ENCODE data around the gene MAJIN.

MAJIN gene

GRCh38 chr11:64998141-64998540, 26.2 kb upstream of the MAJIN start:
- WGBS (ENCODE audit: extremely low coverage, insufficient coverage, insufficient read length) = no CpG with 5 or more reads among the region's 1 CpG
- no peak overlapping the region for H3K14ac ChIP-seq (ENCODE audit: low read length)
- no peak overlapping the region for H4K91ac ChIP-seq (ENCODE audit: low read depth, low read length)
- no peak overlapping the region for H3K4ac ChIP-seq (ENCODE audit: low read depth, low read length)
- H2BK120ac ChIP-seq (ENCODE audit: insufficient read depth, low read length, poor library complexity) = no peak overlapping the region
- H2BK5ac ChIP-seq (ENCODE audit: low read depth, low read length, poor library complexity) = no peak overlapping the region
- peak; percentile 76 to 94 for DNase-seq
- H3K4me3 ChIP-seq (ENCODE audit: low read depth, low read length) = no peak overlapping the region
- no peaks in the 10 kb centered on the region for H3K4me1 ChIP-seq (ENCODE audit: control insufficient read depth in 1 of 2, insufficient read depth in 2 of 2, low read length in 2 of 2)
- no peak overlapping the region for H2AK5ac ChIP-seq (ENCODE audit: low read length)
- no peaks in the 10 kb centered on the region for H3K9me3 ChIP-seq (ENCODE audit: insufficient read depth, low read depth, low read length)
- H3K36me3 ChIP-seq (ENCODE audit: control insufficient read depth in 1 of 2, insufficient read depth in 2 of 2, low read length in 2 of 2) = no peaks in the 10 kb centered on the region
- H2AFZ ChIP-seq (ENCODE audit: insufficient read depth, low read length, poor library complexity) = no peak overlapping the region
- H3K9ac ChIP-seq (ENCODE audit: low read length) = no peak overlapping the region
- H3K79me2 ChIP-seq (ENCODE audit: control insufficient read depth, insufficient read depth, low read length, poor library complexity) = no peaks in the 10 kb centered on the region
- H3K79me1 ChIP-seq (ENCODE audit: low read length) = no peaks in the 10 kb centered on the region
- no peak overlapping the region for H3K27ac ChIP-seq (ENCODE audit: low read depth, low read length)
- H3K4me2 ChIP-seq (ENCODE audit: low read length) = no peak overlapping the region
- no peak overlapping the region for H3K18ac ChIP-seq (ENCODE audit: low read length)
- no peaks in the 10 kb centered on the region for H3K27me3 ChIP-seq (ENCODE audit: insufficient read depth, low read length)
- H3K23ac ChIP-seq (ENCODE audit: low read length) = no peak overlapping the region
- H4K8ac ChIP-seq (ENCODE audit: low read depth, low read length) = no peak overlapping the region
- H4K12ac ChIP-seq (ENCODE audit: low read depth, low read length) = no peak overlapping the region
- H2BK12ac ChIP-seq (ENCODE audit: low read length) = no peak overlapping the region

DNA sequence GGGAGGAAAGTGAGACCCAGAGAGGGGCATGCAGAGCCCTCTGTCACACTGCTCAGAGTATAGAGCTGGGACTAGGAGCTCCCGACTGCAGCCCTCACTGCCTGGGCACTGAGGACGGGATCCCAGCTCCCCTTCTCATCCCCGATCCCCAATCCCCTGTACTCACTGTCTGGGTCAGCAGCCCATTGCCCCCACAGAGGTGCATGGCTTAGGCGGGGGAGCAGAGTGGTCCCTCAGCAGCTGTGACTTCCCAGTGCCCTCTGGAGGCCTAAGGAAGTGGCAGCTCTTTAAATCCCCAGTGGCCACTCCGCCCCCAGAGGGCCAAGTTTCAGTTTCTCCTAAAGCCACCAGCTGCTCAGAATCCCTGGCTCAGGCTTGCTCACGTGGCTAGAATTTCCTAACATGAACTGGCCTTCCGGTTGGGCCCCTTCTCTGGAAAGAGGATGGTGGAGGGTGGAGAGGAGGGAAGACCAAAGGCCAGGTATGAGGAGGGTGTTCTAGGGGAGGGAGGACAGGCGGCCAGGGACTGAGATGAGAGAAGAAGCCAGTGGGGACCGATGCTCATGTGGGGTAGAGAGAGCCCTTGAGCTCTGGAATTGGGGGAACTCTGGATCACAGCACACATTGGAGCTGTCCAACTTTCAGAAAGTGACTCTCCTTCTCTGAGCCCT, 24.9 kb upstream of the MAJIN start, which contains the start of gene BATF2:
Gene BATF2, minus strand, starts transcription at position 262 of the 671 bp plus-strand sequence. Its CDS starts 57 bp downstream, at position 205.
- peak; percentile 51 to 77 for DNase-seq
- Histone ChIP-seq H2AK5ac (ENCODE audit: low read length) (no peak within 1 kb of the TSS), H3K27ac (ENCODE audit: low read depth, low read length) (no peak within 1 kb of the TSS), H3K18ac (ENCODE audit: low read length) (no peak within 1 kb of the TSS), H3K4me2 (ENCODE audit: low read length) (no peak within 1 kb of the TSS), H3K27me3 (ENCODE audit: insufficient read depth, low read length) (no peaks in the 10 kb centered on the region), H3K23ac (ENCODE audit: low read length) (no peak within 1 kb of the TSS), H3K9ac (ENCODE audit: low read length) (no peak within 1 kb of the TSS), H2AFZ (ENCODE audit: insufficient read depth, low read length, poor library complexity) (no peak within 1 kb of the TSS), H4K12ac (ENCODE audit: low read depth, low read length) (no peak within 1 kb of the TSS), H2BK5ac (ENCODE audit: low read depth, low read length, poor library complexity) (no peak within 1 kb of the TSS), H3K4ac (ENCODE audit: low read depth, low read length) (no peak within 1 kb of the TSS), H3K9me3 (ENCODE audit: insufficient read depth, low read depth, low read length) (no peaks in the 10 kb centered on the region), H2BK120ac (ENCODE audit: insufficient read depth, low read length, poor library complexity) (no peak within 1 kb of the TSS), H3K14ac (ENCODE audit: low read length) (no peak within 1 kb of the TSS), H3K79me2 (ENCODE audit: control insufficient read depth, insufficient read depth, low read length, poor library complexity) (no peaks in the 10 kb centered on the region), H4K91ac (ENCODE audit: low read depth, low read length) (no peak within 1 kb of the TSS), H3K79me1 (ENCODE audit: low read length) (no peaks in the 10 kb centered on the region), H4K8ac (ENCODE audit: low read depth, low read length) (no peak within 1 kb of the TSS), H2BK12ac (ENCODE audit: low read length) (no peak within 1 kb of the TSS), H3K4me1 (ENCODE audit: control insufficient read depth in 1 of 2, insufficient read depth in 2 of 2, low read length in 2 of 2) (no peaks in the 10 kb centered on the region), H3K4me3 (ENCODE audit: low read depth, low read length) (no peak within 1 kb of the TSS), H3K36me3 (ENCODE audit: control insufficient read depth in 1 of 2, insufficient read depth in 2 of 2, low read length in 2 of 2) (no peaks in the 10 kb centered on the region)
- WGBS (ENCODE audit: extremely low coverage, insufficient coverage, insufficient read length) = no CpG with 5 or more reads among the region's 9 CpGs

DNA sequence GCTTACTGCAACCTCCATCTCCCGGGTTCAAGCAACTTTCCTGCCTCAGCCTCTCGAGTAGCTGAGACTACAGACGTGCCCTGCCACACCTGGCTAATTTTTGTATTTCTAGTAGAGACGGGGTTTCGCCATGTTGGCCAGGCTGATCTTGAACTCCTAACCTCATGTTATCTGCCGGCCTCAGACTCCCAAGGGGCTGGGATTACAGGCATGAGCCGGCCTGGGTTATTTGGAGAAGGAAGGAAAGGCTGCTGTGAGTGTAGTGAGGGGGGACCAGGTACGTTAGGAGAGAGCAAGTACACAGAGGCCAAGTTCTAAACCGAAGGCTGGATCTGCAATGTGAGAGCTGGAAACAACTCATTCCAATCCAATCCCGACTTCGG, 24.4 kb upstream of the MAJIN start:
- no peaks in the 10 kb centered on the region for H3K27me3 ChIP-seq (ENCODE audit: insufficient read depth, low read length)
- no peak overlapping the region for H2BK12ac ChIP-seq (ENCODE audit: low read length)
- H3K23ac ChIP-seq (ENCODE audit: low read length) = no peak overlapping the region
- H3K27ac ChIP-seq (ENCODE audit: low read depth, low read length) = no peak overlapping the region
- H3K79me1 ChIP-seq (ENCODE audit: low read length) = no peaks in the 10 kb centered on the region
- no peaks in the 10 kb centered on the region for H3K9me3 ChIP-seq (ENCODE audit: insufficient read depth, low read depth, low read length)
- no CpG with 5 or more reads among the region's 11 CpGs for WGBS (ENCODE audit: extremely low coverage, insufficient coverage, insufficient read length)
- DNase-seq = no peak
- no peak overlapping the region for H3K9ac ChIP-seq (ENCODE audit: low read length)
- no peak overlapping the region for H2BK5ac ChIP-seq (ENCODE audit: low read depth, low read length, poor library complexity)
- no peak overlapping the region for H4K91ac ChIP-seq (ENCODE audit: low read depth, low read length)
- H3K18ac ChIP-seq (ENCODE audit: low read length) = no peak overlapping the region
- H3K79me2 ChIP-seq (ENCODE audit: control insufficient read depth, insufficient read depth, low read length, poor library complexity) = no peaks in the 10 kb centered on the region
- no peak overlapping the region for H3K14ac ChIP-seq (ENCODE audit: low read length)
- no peak overlapping the region for H4K8ac ChIP-seq (ENCODE audit: low read depth, low read length)
- no peak overlapping the region for H3K4me2 ChIP-seq (ENCODE audit: low read length)
- no peak overlapping the region for H2AK5ac ChIP-seq (ENCODE audit: low read length)
- no peak overlapping the region for H2BK120ac ChIP-seq (ENCODE audit: insufficient read depth, low read length, poor library complexity)
- H3K4ac ChIP-seq (ENCODE audit: low read depth, low read length) = no peak overlapping the region
- H4K12ac ChIP-seq (ENCODE audit: low read depth, low read length) = no peak overlapping the region
- no peak overlapping the region for H3K4me3 ChIP-seq (ENCODE audit: low read depth, low read length)
- no peak overlapping the region for H2AFZ ChIP-seq (ENCODE audit: insufficient read depth, low read length, poor library complexity)
- H3K36me3 ChIP-seq (ENCODE audit: control insufficient read depth in 1 of 2, insufficient read depth in 2 of 2, low read length in 2 of 2) = no peaks in the 10 kb centered on the region
- H3K4me1 ChIP-seq (ENCODE audit: control insufficient read depth in 1 of 2, insufficient read depth in 2 of 2, low read length in 2 of 2) = no peaks in the 10 kb centered on the region

DNA sequence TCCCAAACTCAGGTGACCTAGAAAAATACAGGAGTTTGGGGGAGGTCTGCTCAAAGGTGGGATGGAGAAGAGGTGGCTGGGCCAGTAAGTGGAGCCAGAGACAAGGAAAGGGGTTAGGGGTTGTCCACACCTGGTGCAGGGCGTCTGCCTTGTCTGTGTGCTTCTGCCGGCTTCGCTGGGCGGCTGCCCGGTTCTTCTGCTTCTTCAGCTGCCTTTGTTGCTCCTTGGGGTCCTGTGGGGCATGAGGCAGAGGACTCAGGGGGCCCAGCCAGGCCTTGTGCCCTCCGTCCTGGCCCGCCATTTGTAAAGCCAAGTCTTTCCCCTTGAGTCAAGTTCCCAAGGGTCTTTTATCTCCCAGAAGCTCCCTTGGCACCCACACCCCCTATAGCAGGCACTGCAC, 22.4 kb upstream of the MAJIN start:
- Histone ChIP-seq H3K9ac (ENCODE audit: low read length) (no peak overlapping the region), H4K91ac (ENCODE audit: low read depth, low read length) (no peak overlapping the region), H2BK120ac (ENCODE audit: insufficient read depth, low read length, poor library complexity) (no peak overlapping the region), H2AK5ac (ENCODE audit: low read length) (no peak overlapping the region), H3K4me1 (ENCODE audit: control insufficient read depth in 1 of 2, insufficient read depth in 2 of 2, low read length in 2 of 2) (no peaks in the 10 kb centered on the region), H3K4me3 (ENCODE audit: low read depth, low read length) (no peak overlapping the region), H3K23ac (ENCODE audit: low read length) (no peak overlapping the region), H3K9me3 (ENCODE audit: insufficient read depth, low read depth, low read length) (no peaks in the 10 kb centered on the region), H3K27ac (ENCODE audit: low read depth, low read length) (no peak overlapping the region), H3K14ac (ENCODE audit: low read length) (no peak overlapping the region), H3K36me3 (ENCODE audit: control insufficient read depth in 1 of 2, insufficient read depth in 2 of 2, low read length in 2 of 2) (no peaks in the 10 kb centered on the region), H3K4me2 (ENCODE audit: low read length) (no peak overlapping the region), H3K79me2 (ENCODE audit: control insufficient read depth, insufficient read depth, low read length, poor library complexity) (no peaks in the 10 kb centered on the region), H3K4ac (ENCODE audit: low read depth, low read length) (no peak overlapping the region), H2BK5ac (ENCODE audit: low read depth, low read length, poor library complexity) (no peak overlapping the region), H2BK12ac (ENCODE audit: low read length) (no peak overlapping the region), H3K27me3 (ENCODE audit: insufficient read depth, low read length) (no peaks in the 10 kb centered on the region), H2AFZ (ENCODE audit: insufficient read depth, low read length, poor library complexity) (no peak overlapping the region), H3K79me1 (ENCODE audit: low read length) (no peaks in the 10 kb centered on the region), H3K18ac (ENCODE audit: low read length) (no peak overlapping the region), H4K12ac (ENCODE audit: low read depth, low read length) (no peak overlapping the region), H4K8ac (ENCODE audit: low read depth, low read length) (no peak overlapping the region)
- WGBS (ENCODE audit: extremely low coverage, insufficient coverage, insufficient read length) = no CpG with 5 or more reads among the region's 7 CpGs
- DNase-seq = no peak

All from trophoblast cell (in vitro differentiated cells and primary cell).